HAP-1 (cell line): ENCODE results near the gene BST2.

Source experiments
- DNase-seq, 2 experiments: peaks; one replicate each; pipeline ENCODE4 v3.0.0-alpha.2; 2016 to 2020; ENCODE audit warnings: low spot score in 2 of 2
- H3K27me3 ChIP-seq: fragments of 250-450 bp; sonication (Bioruptor Pico); 2 replicates; pipeline ENCODE4 v1.5.1; 2020; ENCODE audit warnings: low read depth, mild to moderate bottlenecking, moderate library complexity
- H3K36me3 ChIP-seq: fragments of 250-450 bp; sonication (Bioruptor Pico); replicated peaks from 2 replicates; pipeline ENCODE4 v1.5.1; 2020; ENCODE audit warnings: mild to moderate bottlenecking
- H3K4me1 ChIP-seq: fragments of 250-450 bp; sonication (Bioruptor Pico); 2 replicates; pipeline ENCODE4 v1.5.1; 2020; ENCODE audit warnings: mild to moderate bottlenecking
- H3K4me3 ChIP-seq: fragments of 250-450 bp; sonication (Bioruptor Pico); 2 replicates; pipeline ENCODE4 v1.5.1; 2020; ENCODE audit warnings: mild to moderate bottlenecking, moderate library complexity
- H3K9me3 ChIP-seq: fragments of 250-450 bp; sonication (Bioruptor Pico); 2 replicates; pipeline ENCODE4 v1.5.1; 2020; ENCODE audit warnings: mild to moderate bottlenecking, moderate library complexity
- in situ Hi-C: fragments of 300-500 bp; cut with MboI; formaldehyde crosslinking; loops from 3 replicates; pipeline ENCODE4 v1.14.3; 2020; ENCODE audit warnings: low sequenced_read_pairs, inconsistent platforms, mixed read lengths

BST2 gene

DNA sequence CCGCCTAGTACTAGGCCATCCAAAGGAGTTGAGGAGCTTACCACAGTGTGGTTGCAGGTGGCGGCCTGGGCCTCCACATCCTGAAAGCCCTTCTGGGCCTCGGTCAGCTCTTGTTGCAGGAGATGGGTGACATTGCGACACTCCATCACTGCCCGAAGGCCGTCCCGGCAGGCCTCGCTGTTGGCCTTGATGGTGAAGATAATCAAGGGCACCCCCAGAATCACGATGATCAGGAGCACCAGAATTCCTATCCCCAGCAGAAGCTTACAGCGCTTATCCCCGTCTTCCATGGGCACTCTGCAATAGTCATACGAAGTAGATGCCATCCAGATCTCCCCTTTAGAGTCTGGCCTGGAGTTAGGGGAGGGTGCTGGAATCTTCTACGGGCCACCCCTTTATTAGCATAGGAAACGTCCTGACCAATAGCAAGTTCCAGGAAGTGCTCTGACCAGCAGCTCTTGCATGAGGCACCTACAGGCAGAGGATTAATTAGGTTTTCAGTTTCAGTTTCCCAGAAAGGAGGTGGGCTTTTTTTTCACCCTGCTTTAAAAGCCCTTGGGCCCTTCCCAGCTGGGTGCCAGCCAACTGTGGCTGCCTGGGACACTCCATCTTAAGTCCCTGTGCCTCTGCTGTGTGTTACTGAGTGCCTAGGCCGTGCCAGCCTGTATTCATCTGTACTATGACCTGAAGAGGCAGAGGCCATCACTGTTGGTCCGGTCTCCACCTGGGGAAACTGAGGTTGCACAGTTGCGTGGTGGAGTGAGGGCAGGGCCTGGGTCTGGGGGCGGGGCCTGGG is at the start of gene BST2:
Gene BST2, minus strand, starts transcription at position 381 of the 796 bp plus-strand sequence. Its CDS starts 55 bp downstream, at position 326.
- peak; percentile 82 to 96 for DNase-seq
- Histone ChIP-seq H3K9me3 (no peaks in the 10 kb centered on the region), H3K4me1 (peaks cover 22% of the 10 kb centered on the region), H3K4me3 (peak within 1 kb of the TSS; percentile 54), H3K27me3 (no peaks in the 10 kb centered on the region), H3K36me3 (peaks cover 23% of the 10 kb centered on the region)
- in situ Hi-C loops, result no loop called here

DNA sequence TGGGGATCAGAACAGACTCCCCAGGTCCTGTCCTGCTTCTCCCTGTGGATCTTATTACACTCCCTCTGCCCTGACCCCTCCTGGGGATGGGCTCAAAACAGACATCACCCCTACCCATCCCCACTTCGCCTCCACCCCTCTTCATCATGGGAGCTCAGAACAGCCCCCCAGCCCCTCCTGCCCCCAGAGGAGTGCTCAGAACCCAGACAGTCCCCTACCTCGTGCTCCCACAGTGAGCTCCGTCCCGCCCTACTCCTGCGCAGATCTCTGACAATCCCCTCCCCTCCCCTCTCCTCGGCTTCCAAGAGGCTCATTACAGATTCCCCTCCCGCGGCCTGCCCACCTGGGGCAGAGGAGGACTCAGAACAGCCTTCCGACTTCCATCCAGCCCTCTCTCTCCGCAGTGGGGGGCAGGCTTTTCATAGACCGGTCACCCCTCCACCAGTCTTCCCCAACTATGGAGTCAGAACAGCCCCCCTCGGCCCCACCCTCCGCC is 49.2 kb upstream of the BST2 start:
- no peak overlapping the region for H3K4me3 ChIP-seq
- H3K9me3 ChIP-seq, result no peaks in the 10 kb centered on the region
- H3K27me3 ChIP-seq, result no peaks in the 10 kb centered on the region
- in situ Hi-C loops, result no loop called here
- no peak for DNase-seq
- H3K36me3 ChIP-seq, result no peaks in the 10 kb centered on the region
- no peaks in the 10 kb centered on the region for H3K4me1 ChIP-seq

DNA sequence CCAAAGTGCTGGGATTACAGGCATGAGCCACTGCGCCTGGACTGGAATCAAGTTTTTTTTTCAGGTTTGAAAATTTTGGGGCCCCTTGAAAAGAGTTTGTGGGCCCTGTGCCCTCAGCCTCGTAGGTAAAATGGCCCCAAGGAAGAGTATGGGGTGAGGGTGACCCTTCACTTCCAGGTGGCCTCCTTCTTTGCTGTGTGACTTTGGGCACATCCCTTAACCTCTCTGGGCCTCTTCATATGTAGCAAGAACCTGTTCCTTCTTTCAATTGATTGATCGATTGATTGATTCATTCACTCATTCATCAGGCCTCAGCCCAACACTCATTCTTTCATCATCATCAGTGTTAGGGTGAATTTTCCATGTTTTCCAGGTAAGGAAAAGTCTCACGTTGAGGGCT is 46.4 kb upstream of the BST2 start:
- H3K4me1 ChIP-seq, result 0 out of 2 replicates have a peak, but pooled peaks cover 3% of the 10 kb centered on the region
- no peak overlapping the region for H3K4me3 ChIP-seq
- no peaks in the 10 kb centered on the region for H3K27me3 ChIP-seq
- no peaks in the 10 kb centered on the region for H3K36me3 ChIP-seq
- no peaks in the 10 kb centered on the region for H3K9me3 ChIP-seq
- in situ Hi-C loops, result no loop called here
- DNase-seq, result no peak

DNA sequence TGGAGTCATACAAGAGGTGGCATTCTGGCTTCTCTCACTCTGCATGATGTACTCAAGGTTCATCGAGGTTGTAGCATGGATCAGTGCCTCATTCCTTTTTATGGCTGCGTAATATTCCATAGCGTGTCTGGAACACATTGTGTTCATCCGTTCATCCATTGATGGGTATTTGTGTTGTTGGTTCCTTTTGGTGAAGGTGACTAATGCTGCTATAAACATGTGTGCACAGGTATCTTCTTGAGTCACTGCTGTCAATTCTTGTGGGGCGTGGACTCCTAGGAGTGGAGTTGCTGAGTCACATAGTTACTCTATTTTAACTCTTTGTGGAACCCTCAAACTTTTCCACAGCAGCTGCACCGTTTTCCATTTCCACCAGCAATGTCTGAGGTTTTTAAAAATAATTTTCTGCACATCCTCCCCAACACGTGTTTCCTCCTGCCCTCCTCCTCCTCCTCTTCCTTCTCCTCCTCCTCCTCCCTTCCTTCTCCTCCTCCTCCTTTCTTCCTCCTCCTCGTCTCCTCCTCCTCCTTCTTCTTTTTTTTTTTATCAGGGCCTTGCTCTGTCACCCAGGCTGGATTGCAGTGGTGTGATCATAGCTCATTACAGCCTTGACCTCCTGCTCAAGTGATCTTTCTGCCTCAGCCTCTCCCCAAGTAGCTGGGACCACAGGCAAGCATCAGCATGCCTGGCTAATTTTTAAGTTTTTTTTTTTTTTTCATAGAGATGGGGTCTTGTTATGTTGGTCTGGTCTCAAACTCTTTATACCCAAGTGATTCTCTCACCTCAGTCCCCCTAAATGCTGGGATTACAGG is 45.0 kb upstream of the BST2 start:
- H3K27me3 ChIP-seq, result no peaks in the 10 kb centered on the region
- in situ Hi-C loops, result no loop called here
- H3K36me3 ChIP-seq, result no peaks in the 10 kb centered on the region
- H3K9me3 ChIP-seq, result no peaks in the 10 kb centered on the region
- no peak overlapping the region for H3K4me3 ChIP-seq
- no peak for DNase-seq
- 0 out of 2 replicates have a peak, but pooled peaks cover 3% of the 10 kb centered on the region for H3K4me1 ChIP-seq

DNA sequence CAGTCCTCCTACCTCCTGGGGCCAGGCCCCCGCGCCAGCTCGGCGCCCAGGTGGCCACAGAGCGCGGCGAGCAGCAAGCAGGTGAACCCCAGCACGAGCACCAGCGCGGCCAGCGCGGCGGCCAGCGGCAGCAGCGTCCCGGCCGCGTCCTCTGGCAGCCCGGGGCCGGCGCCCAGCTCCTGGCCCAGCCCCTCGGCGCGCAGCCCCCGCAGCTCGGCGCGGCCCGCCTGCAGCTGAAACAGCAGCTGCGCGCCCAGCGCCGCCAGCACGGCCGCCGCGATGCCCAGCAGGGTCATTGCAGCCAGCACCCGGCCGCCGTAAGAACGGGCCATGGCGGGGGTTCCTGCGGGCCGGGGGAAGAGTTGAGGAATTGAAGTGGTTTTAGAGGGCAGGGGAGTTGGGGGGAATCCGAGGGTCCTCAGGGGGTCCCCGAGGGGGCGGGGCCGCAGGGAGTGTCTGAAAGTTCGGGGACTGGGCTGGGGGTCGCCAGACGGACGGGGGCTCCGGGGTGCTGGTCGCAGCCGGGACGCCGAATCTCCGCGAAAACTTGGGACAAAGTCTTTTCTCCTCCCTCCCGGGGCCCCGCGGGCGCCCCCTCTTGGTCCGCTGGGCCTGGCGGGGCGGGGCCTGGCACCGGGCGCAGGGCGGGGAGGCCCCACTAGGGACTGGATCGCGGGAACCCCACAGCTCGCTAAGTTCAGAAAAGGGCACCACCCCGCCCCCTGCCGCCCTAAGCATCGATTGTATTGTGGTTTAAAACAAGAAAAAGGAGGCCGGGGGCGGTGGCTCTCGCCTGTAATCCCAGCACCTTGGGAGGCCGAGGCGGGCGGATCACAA is 42.9 kb upstream of the BST2 start, which contains the start of gene TMEM221:
Gene TMEM221, minus strand, starts transcription at position 538 of the 837 bp plus-strand sequence. Its CDS starts 206 bp downstream, at position 332.
- in situ Hi-C loops, result no loop called here
- 0 out of 2 replicates have a peak, but pooled peaks cover 3% of the 10 kb centered on the region for H3K4me1 ChIP-seq
- peak; percentile 33 to 84 for DNase-seq
- no peaks in the 10 kb centered on the region for H3K9me3 ChIP-seq
- no peaks in the 10 kb centered on the region for H3K36me3 ChIP-seq
- peak within 1 kb of the TSS; percentile 50 for H3K4me3 ChIP-seq
- H3K27me3 ChIP-seq, result no peaks in the 10 kb centered on the region

GRCh38 chr19:17447704-17448130 is 42.3 kb upstream of the BST2 start:
- 0 out of 2 replicates have a peak, but pooled peaks cover 3% of the 10 kb centered on the region for H3K4me1 ChIP-seq
- no peaks in the 10 kb centered on the region for H3K27me3 ChIP-seq
- no peak for DNase-seq
- no peaks in the 10 kb centered on the region for H3K36me3 ChIP-seq
- in situ Hi-C loops, result no loop called here
- H3K4me3 ChIP-seq, result peak overlapping the region; percentile 50
- H3K9me3 ChIP-seq, result no peaks in the 10 kb centered on the region

DNA sequence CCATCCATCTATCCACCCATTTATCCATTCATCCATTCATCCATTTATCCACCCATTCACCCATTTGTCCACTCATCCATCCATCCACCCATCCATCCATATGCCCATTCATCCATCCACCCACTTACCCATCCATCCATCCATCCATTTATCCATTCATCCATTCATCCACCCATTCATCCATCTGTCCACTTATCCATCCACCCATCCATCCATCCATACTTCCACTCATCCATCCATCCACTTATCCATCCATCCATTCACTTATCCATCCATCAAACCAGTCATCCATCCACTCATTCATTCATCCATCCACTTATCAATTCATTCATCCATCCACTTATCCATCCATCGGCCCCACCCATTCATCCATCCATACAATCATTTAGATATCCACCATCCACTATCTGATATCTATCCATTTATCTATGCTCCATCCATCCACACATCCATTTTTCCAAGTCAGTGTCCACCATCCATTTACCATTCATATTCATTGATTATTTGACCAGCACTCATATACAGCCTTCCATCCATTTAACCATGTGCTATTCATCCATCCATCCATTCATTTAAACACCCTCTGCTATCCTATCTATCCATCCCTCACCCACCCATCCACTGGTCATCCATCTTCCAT is 40.2 kb upstream of the BST2 start:
- no peaks in the 10 kb centered on the region for H3K9me3 ChIP-seq
- no peak overlapping the region for H3K4me3 ChIP-seq
- in situ Hi-C loops, result no loop called here
- no peak for DNase-seq
- H3K27me3 ChIP-seq, result no peaks in the 10 kb centered on the region
- no peaks in the 10 kb centered on the region for H3K36me3 ChIP-seq
- H3K4me1 ChIP-seq, result 0 out of 2 replicates have a peak, but pooled peaks cover 3% of the 10 kb centered on the region

DNA sequence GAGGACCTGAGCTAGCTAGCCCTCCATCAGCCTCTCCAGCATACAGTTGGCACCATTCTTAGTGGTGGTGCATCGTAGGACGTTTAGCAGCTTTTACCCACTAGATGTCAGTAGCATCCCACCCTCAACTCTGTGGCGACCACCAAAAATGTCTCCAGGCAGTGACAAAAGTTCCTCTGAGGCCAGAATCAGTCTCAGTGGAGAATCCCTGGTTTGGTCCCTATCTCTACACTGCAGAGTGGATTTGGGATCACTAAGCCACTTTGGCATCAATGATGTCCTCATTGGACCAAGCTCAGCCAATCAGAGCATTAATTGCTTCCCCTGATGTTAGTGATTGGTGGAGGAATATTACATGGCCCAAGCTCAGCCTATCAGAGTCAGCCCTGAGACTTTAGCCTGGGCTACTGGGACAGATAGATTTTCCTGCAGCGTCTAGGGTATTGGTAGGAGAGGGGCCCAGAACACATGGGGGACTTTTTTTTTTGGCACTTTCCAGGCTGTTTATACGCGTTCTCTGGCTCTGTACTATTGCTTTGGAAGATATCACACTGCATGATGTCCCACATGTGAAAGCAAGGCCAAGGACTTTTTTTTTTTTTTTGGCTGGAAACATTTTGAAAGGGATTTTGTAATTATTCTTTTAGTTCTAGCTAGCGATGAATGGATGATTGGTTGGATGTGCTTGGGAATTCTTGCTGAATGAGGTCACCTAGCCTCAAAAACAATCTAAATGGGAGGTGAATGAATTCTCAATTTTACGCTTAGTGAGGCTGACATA is 36.0 kb upstream of the BST2 start:
- in situ Hi-C loops, result no loop called here
- no peaks in the 10 kb centered on the region for H3K4me1 ChIP-seq
- no peak overlapping the region for H3K4me3 ChIP-seq
- no peaks in the 10 kb centered on the region for H3K9me3 ChIP-seq
- H3K36me3 ChIP-seq, result no peaks in the 10 kb centered on the region
- peak in 1 of 2 experiments; percentile 48 for DNase-seq
- no peaks in the 10 kb centered on the region for H3K27me3 ChIP-seq

- in situ Hi-C loops, result no loop called here
- DNase-seq, result no peak
- no peaks in the 10 kb centered on the region for H3K36me3 ChIP-seq
- no peaks in the 10 kb centered on the region for H3K4me1 ChIP-seq
- no peaks in the 10 kb centered on the region for H3K9me3 ChIP-seq
- no peak overlapping the region for H3K4me3 ChIP-seq
- no peaks in the 10 kb centered on the region for H3K27me3 ChIP-seq
Observed at GRCh38 chr19:17436874-17437267, 31.4 kb upstream of the BST2 start.

GRCh38 chr19:17436094-17436873 is 30.9 kb upstream of the BST2 start:
- in situ Hi-C loops, result no loop called here
- Histone ChIP-seq H3K9me3 (no peaks in the 10 kb centered on the region), H3K36me3 (no peaks in the 10 kb centered on the region), H3K4me3 (no peak overlapping the region), H3K4me1 (no peaks in the 10 kb centered on the region), H3K27me3 (no peaks in the 10 kb centered on the region)
- no peak for DNase-seq

- Histone ChIP-seq H3K9me3 (no peaks in the 10 kb centered on the region), H3K36me3 (no peaks in the 10 kb centered on the region), H3K4me3 (no peak overlapping the region), H3K4me1 (no peaks in the 10 kb centered on the region), H3K27me3 (no peaks in the 10 kb centered on the region)
- no peak for DNase-seq
- in situ Hi-C loops, result no loop called here
Observed at GRCh38 chr19:17435218-17435617, 29.8 kb upstream of the BST2 start.

GRCh38 chr19:17431417-17431816 is 26.0 kb upstream of the BST2 start:
- Histone ChIP-seq H3K27me3 (no peaks in the 10 kb centered on the region), H3K4me1 (no peaks in the 10 kb centered on the region), H3K36me3 (no peaks in the 10 kb centered on the region), H3K4me3 (no peak overlapping the region), H3K9me3 (no peaks in the 10 kb centered on the region)
- in situ Hi-C loops, result no loop called here
- no peak for DNase-seq
